Measurements from ENCODE around the gene KIRREL3. TPM values are rescaled to one million over a fixed set of nuclear protein-coding genes. Genes with fewer than 3 reads are reported as not detected.

KIRREL3 gene
- total and polyA plus RNA-seq, 7 experiments from 2014 or later = not detected

DNA sequence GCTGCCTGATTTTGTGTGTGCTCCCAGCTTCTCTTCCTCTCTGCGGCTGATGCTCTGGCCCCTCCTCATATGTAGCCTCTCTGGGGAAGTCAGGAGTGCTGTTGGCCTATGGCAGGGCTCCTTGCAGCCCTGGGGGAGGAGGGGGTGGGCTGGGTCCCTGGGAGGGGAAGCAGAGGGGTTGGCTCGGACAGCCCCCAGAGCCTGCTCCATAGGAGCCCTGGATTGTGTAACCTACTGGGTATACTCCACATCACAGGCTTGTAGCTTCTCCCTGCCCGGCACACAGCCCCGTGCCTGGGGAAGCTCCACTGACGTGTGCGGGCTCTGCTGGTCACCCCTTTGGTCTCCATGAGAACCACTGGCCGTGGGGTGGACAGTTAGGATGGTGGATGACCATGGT is 531.3 kb downstream of the KIRREL3 start:
- H3K4me1 ChIP-seq (ENCODE audit: control insufficient read depth in 2 of 2, insufficient read depth in 2 of 2, low read length in 2 of 2) = peaks cover 0 to 12% of the 10 kb centered on the region in 2 donors
- DNase-seq (no peak), ATAC-seq (no peak)
- H3K27me3 Mint-ChIP-seq = peaks cover 0 to 2% (median 0%) of the 10 kb centered on the region in 5 donors
- H3K36me3 Mint-ChIP-seq = no peaks in the 10 kb centered on the region
- peaks cover 0 to 5% (median 0%) of the 10 kb centered on the region in 3 experiments for H3K9me3 ChIP-seq (ENCODE audit: control insufficient read depth in 2 of 3, low read length in 3 of 3)
- H3K27me3 ChIP-seq (ENCODE audit: control insufficient read depth in 2 of 2, insufficient read depth in 2 of 2, low read length in 2 of 2) = no peaks in the 10 kb centered on the region
- H3K4me3 ChIP-seq (ENCODE audit: low read length) = no peak overlapping the region
- no peak overlapping the region for H3K4me3 Mint-ChIP-seq
- CTCF ChIA-PET = no interaction called here
- peaks cover 0 to 3% (median 2%) of the 10 kb centered on the region in 11 donors for H3K9me3 Mint-ChIP-seq
- intact Hi-C loops (cut with micrococcal nuclease) = no loop called here
- H3K36me3 ChIP-seq (ENCODE audit: control insufficient read depth in 2 of 3, insufficient read depth in 3 of 3, low read length in 3 of 3) = no peaks in the 10 kb centered on the region
- H3K27ac ChIP-seq (ENCODE audit: low read depth, low read length) = no peak overlapping the region
- H3K27ac Mint-ChIP-seq = no peak overlapping the region
- POLR2A ChIA-PET = no interaction called here
- H3K4me1 Mint-ChIP-seq = peaks cover 10 to 24% (median 22%) of the 10 kb centered on the region in 7 donors

DNA sequence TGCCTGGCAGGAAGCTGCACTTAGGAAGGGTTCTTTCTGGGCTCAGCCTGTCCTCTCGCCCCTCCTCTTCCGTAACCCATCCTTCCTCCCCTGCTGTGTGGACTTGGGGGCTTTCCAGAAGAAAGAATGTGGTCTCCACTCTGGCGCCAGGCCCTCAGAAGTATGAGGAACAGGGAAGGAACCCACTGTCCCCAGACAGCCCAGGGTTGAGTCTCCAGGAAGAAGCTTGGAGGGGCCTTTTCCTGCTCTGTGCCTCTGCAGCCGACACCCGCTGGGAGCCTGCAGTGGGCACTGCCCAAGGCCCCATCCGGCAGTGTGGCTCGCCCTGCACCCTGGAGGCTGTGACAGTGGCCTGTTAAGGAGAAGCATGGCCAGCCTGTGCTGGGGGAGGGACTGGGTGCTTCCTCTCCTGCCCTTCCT is 532.5 kb downstream of the KIRREL3 start:
- peak; percentile 22 for ATAC-seq
- POLR2A ChIA-PET = interaction anchor here (0.7 kb wide), 1 partner anchor 335 kb away, joined by 3 read pairs; no protein-coding TSS in a partner anchor
- Mint-ChIP-seq H3K36me3 (no peaks in the 10 kb centered on the region), H3K9me3 (peaks cover 0 to 5% (median 2%) of the 10 kb centered on the region in 11 donors), H3K4me1 (peaks cover 10 to 30% (median 24%) of the 10 kb centered on the region in 7 donors), H3K27me3 (peaks cover 0 to 3% (median 0%) of the 10 kb centered on the region in 5 donors), H3K4me3 (no peak overlapping the region), H3K27ac (no peak overlapping the region)
- no peak overlapping the region for H3K27ac ChIP-seq (ENCODE audit: low read depth, low read length)
- H3K36me3 ChIP-seq (ENCODE audit: control insufficient read depth in 2 of 3, insufficient read depth in 3 of 3, low read length in 3 of 3) = no peaks in the 10 kb centered on the region
- H3K4me3 ChIP-seq (ENCODE audit: low read length) = no peak overlapping the region
- peaks cover 0 to 12% of the 10 kb centered on the region in 2 donors for H3K4me1 ChIP-seq (ENCODE audit: control insufficient read depth in 2 of 2, insufficient read depth in 2 of 2, low read length in 2 of 2)
- intact Hi-C loops (cut with micrococcal nuclease) = no loop called here
- no peaks in the 10 kb centered on the region for H3K27me3 ChIP-seq (ENCODE audit: control insufficient read depth in 2 of 2, insufficient read depth in 2 of 2, low read length in 2 of 2)
- H3K9me3 ChIP-seq (ENCODE audit: control insufficient read depth in 2 of 3, low read length in 3 of 3) = peaks cover 0 to 5% (median 0%) of the 10 kb centered on the region in 3 experiments
- DNase-seq = no peak
- CTCF ChIA-PET = no interaction called here

DNA sequence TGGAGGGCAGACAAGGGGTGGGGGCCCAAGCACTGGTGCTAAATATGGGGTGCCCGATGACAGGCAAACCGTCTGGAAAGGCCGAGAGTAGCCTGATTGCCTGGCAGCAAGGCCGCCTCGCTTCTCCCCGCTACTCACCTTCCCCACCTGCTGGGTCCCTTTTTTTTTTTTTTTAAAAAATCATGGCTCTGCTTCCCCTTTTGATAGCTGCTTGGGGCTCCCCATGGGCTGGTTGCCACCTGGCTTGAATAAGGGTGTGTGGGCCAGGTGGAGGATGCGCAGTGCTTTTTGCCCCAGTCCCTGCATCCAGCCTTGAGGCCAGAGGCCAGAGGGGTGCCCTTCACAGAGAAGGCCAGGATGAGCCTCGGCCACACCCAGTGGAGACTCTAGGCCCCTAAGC is 533.1 kb downstream of the KIRREL3 start:
- CTCF ChIA-PET = interaction anchor here (3.3 kb wide), 1 partner anchor 13 kb away, joined by 18 read pairs; no protein-coding TSS in a partner anchor
- Histone ChIP-seq H3K27ac (ENCODE audit: low read depth, low read length) (no peak overlapping the region), H3K4me1 (ENCODE audit: control insufficient read depth in 2 of 2, insufficient read depth in 2 of 2, low read length in 2 of 2) (peaks cover 0 to 12% of the 10 kb centered on the region in 2 donors), H3K27me3 (ENCODE audit: control insufficient read depth in 2 of 2, insufficient read depth in 2 of 2, low read length in 2 of 2) (no peaks in the 10 kb centered on the region), H3K36me3 (ENCODE audit: control insufficient read depth in 2 of 3, insufficient read depth in 3 of 3, low read length in 3 of 3) (no peaks in the 10 kb centered on the region), H3K4me3 (ENCODE audit: low read length) (no peak overlapping the region), H3K9me3 (ENCODE audit: control insufficient read depth in 2 of 3, low read length in 3 of 3) (peaks cover 0 to 5% (median 0%) of the 10 kb centered on the region in 3 experiments)
- Mint-ChIP-seq H3K27me3 (peaks cover 0 to 3% (median 0%) of the 10 kb centered on the region in 5 donors), H3K27ac (no peak overlapping the region), H3K36me3 (no peaks in the 10 kb centered on the region), H3K9me3 (peaks cover 0 to 5% (median 2%) of the 10 kb centered on the region in 11 donors), H3K4me3 (no peak overlapping the region), H3K4me1 (peaks cover 10 to 30% (median 24%) of the 10 kb centered on the region in 7 donors)
- intact Hi-C loops (cut with micrococcal nuclease) = no loop called here
- POLR2A ChIA-PET = interaction anchor here (0.5 kb wide), 1 partner anchor 207 kb away, joined by 7 read pairs; no protein-coding TSS in a partner anchor
- no peak for ATAC-seq
- no peak for DNase-seq

DNA sequence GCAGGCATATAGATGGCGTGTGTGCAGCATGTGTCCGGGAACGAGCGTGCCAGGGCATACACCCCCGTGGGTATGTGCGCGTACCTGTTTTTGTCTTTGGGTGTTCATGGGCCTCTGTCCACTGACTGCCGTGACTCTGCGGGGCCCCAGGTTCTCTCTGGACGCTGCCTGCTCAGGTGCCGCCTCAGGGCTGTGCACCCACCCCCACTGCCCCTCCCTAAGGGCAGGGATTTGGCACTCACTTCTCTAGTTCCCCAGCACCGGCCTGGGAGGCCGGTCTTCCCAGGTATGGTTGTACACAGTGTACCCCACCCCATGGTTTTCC is 533.6 kb downstream of the KIRREL3 start:
- H3K36me3 ChIP-seq (ENCODE audit: control insufficient read depth in 2 of 3, insufficient read depth in 3 of 3, low read length in 3 of 3) = no peaks in the 10 kb centered on the region
- no peaks in the 10 kb centered on the region for H3K36me3 Mint-ChIP-seq
- peaks cover 0 to 3% (median 0%) of the 10 kb centered on the region in 5 donors for H3K27me3 Mint-ChIP-seq
- H3K27ac Mint-ChIP-seq = no peak overlapping the region
- H3K4me1 Mint-ChIP-seq = peaks cover 10 to 30% (median 24%) of the 10 kb centered on the region in 7 donors
- DNase-seq = no peak
- H3K9me3 ChIP-seq (ENCODE audit: control insufficient read depth in 2 of 3, low read length in 3 of 3) = peaks cover 0 to 5% (median 0%) of the 10 kb centered on the region in 3 experiments
- no peak for ATAC-seq
- CTCF ChIA-PET = interaction anchor here (0.8 to 3.3 kb wide), 2 partner anchors 13 to 544 kb away, joined by 3 to 18 read pairs; no protein-coding TSS in a partner anchor
- H3K4me3 ChIP-seq (ENCODE audit: low read length) = no peak overlapping the region
- H3K27me3 ChIP-seq (ENCODE audit: control insufficient read depth in 2 of 2, insufficient read depth in 2 of 2, low read length in 2 of 2) = no peaks in the 10 kb centered on the region
- peak overlapping the region in 1 of 10 donors; percentile 59 for H3K4me3 Mint-ChIP-seq
- peaks cover 0 to 12% of the 10 kb centered on the region in 2 donors for H3K4me1 ChIP-seq (ENCODE audit: control insufficient read depth in 2 of 2, insufficient read depth in 2 of 2, low read length in 2 of 2)
- intact Hi-C loops (cut with micrococcal nuclease) = no loop called here
- no peak overlapping the region for H3K27ac ChIP-seq (ENCODE audit: low read depth, low read length)
- H3K9me3 Mint-ChIP-seq = peaks cover 0 to 5% (median 2%) of the 10 kb centered on the region in 11 donors
- POLR2A ChIA-PET = interaction anchor here (0.5 kb wide), 1 partner anchor 207 kb away, joined by 7 read pairs; no protein-coding TSS in a partner anchor

DNA sequence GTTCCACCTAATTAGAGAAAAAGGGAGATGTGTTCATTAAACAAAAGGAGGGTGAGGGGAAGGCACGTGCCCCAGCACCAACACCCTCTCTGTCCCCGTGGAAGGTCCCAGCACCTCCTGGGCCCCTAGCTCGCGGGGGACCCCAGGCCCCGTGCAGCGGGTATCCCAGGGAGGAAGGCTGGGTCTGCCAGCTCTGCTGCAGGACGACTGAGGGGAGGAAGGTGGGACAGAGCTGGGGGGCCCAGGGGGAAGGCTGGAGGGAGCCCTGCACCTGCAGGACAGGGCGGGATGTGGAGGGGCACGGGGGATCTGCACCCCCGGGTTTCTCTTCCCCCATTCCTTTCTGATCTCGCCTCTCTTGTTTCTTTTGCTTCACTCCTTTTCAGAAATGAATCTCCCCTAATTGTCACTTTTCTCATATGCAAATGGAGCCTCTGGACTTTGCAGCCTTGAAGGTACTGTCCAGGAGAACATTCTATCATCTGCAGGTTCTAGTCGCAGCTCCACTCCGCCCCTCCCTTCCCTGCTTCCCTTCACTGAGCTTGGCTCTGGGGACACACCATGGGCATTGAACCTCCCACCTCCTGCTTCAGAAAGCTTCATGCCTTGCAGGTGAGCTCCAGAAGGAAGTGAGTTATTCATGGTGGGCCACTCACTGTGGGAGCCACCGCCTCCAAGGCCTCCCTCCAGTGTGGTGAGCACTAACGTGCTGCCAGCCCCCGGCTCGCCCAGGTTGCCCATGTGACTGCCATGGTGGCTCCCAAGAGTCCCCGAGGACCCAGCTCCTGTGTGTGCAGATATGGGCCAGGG is 534.1 kb downstream of the KIRREL3 start:
- intact Hi-C loops (cut with micrococcal nuclease) = no loop called here
- Mint-ChIP-seq H3K36me3 (no peaks in the 10 kb centered on the region), H3K4me3 (peak overlapping the region in 8 of 10 donors; percentile 54 to 71 (median 60)), H3K27ac (peak overlapping the region in 7 of 9 donors; percentile 11 to 85 (median 51)), H3K4me1 (peaks cover 10 to 30% (median 24%) of the 10 kb centered on the region in 7 donors), H3K9me3 (peaks cover 0 to 5% (median 2%) of the 10 kb centered on the region in 11 donors), H3K27me3 (peaks cover 0 to 3% (median 0%) of the 10 kb centered on the region in 5 donors)
- Histone ChIP-seq H3K36me3 (ENCODE audit: control insufficient read depth in 2 of 3, insufficient read depth in 3 of 3, low read length in 3 of 3) (no peaks in the 10 kb centered on the region), H3K4me1 (ENCODE audit: control insufficient read depth in 2 of 2, insufficient read depth in 2 of 2, low read length in 2 of 2) (peaks cover 0 to 12% of the 10 kb centered on the region in 2 donors), H3K4me3 (ENCODE audit: low read length) (no peak overlapping the region), H3K9me3 (ENCODE audit: control insufficient read depth in 2 of 3, low read length in 3 of 3) (peaks cover 0 to 5% (median 0%) of the 10 kb centered on the region in 3 experiments), H3K27ac (ENCODE audit: low read depth, low read length) (no peak overlapping the region), H3K27me3 (ENCODE audit: control insufficient read depth in 2 of 2, insufficient read depth in 2 of 2, low read length in 2 of 2) (no peaks in the 10 kb centered on the region)
- DNase-seq (no peak), ATAC-seq (no peak)
- CTCF ChIA-PET = interaction anchor here (0.8 to 3.3 kb wide), 2 partner anchors 14 to 543 kb away, joined by 3 to 18 read pairs; no protein-coding TSS in a partner anchor
- POLR2A ChIA-PET = interaction anchor here (0.5 to 0.7 kb wide), 2 partner anchors 206 to 1547 kb away, joined by 3 to 7 read pairs; no protein-coding TSS in a partner anchor

DNA sequence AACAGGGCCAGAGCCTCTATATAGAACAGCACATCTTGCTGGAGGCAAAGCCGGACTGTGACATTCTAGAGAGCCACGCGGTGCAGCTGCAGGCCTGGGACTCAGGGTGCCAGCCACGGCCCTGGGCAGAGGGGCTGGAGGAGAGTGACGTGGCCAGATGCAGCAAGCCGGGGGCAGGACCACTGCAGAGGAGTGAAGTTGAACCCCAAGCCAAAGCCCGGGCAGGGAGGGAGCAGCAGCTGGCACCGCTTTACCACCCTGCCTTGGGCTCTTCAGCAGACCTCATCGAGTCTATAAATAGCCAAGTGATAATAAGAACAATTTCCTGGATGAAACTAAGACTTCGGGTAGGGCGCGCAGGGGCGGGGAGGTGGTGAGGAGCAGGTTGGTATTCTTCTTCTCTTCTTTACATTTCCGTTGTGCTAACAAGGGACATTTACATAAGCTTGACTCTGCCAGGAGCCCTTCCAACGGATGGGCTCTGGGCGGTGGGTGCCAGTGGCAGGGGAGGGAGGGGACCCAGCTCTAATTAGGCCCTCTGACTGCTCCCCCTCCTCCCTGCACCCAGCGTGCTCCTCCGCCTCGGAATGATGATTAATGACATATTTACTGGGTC is 534.9 kb downstream of the KIRREL3 start:
- DNase-seq (peak in 5 of 9 donors; percentile 19 to 33 (median 28)), ATAC-seq (peak; percentile 50)
- peaks cover 0 to 3% (median 0%) of the 10 kb centered on the region in 5 donors for H3K27me3 Mint-ChIP-seq
- CTCF ChIA-PET = interaction anchor here (3.3 kb wide), 1 partner anchor 15 kb away, joined by 18 read pairs; no protein-coding TSS in a partner anchor
- H3K4me1 Mint-ChIP-seq = peaks cover 10 to 30% (median 24%) of the 10 kb centered on the region in 7 donors
- peak overlapping the region in 8 of 9 donors; percentile 11 to 85 (median 50) for H3K27ac Mint-ChIP-seq
- H3K36me3 ChIP-seq (ENCODE audit: control insufficient read depth in 2 of 3, insufficient read depth in 3 of 3, low read length in 3 of 3) = no peaks in the 10 kb centered on the region
- H3K4me3 ChIP-seq (ENCODE audit: low read length) = no peak overlapping the region
- peaks cover 0 to 12% of the 10 kb centered on the region in 2 donors for H3K4me1 ChIP-seq (ENCODE audit: control insufficient read depth in 2 of 2, insufficient read depth in 2 of 2, low read length in 2 of 2)
- no peaks in the 10 kb centered on the region for H3K36me3 Mint-ChIP-seq
- peaks cover 0 to 5% (median 0%) of the 10 kb centered on the region in 3 experiments for H3K9me3 ChIP-seq (ENCODE audit: control insufficient read depth in 2 of 3, low read length in 3 of 3)
- H3K9me3 Mint-ChIP-seq = peaks cover 0 to 5% (median 2%) of the 10 kb centered on the region in 11 donors
- H3K27ac ChIP-seq (ENCODE audit: low read depth, low read length) = no peak overlapping the region
- POLR2A ChIA-PET = interaction anchor here (0.7 kb wide), 1 partner anchor 1546 kb away, joined by 3 read pairs; no protein-coding TSS in a partner anchor
- H3K4me3 Mint-ChIP-seq = peak overlapping the region; percentile 42 to 75 (median 60)
- intact Hi-C loops (cut with micrococcal nuclease) = loop anchor here in 1 of 2 donors (1.0 kb wide), 1 partner anchor 15 kb away; no protein-coding TSS in a partner anchor
- no peaks in the 10 kb centered on the region for H3K27me3 ChIP-seq (ENCODE audit: control insufficient read depth in 2 of 2, insufficient read depth in 2 of 2, low read length in 2 of 2)
